ENCODE results near the gene IKZF2. TPM values are rescaled to one million over a fixed set of nuclear protein-coding genes. Genes with fewer than 3 reads are reported as not detected.

Gene IKZF2
- total RNA-seq, 3 donors from 2014 or later: 5.6 to 11.1 (median 8.6) TPM

- TF ChIP-seq CTCF (IDR thresholded peaks at IDR 0.05): no peak
- no peak for ATAC-seq
- no peak for DNase-seq
- Histone ChIP-seq H3K36me3 (ENCODE audit: low read depth) (no peaks in the 10 kb centered on the region), H3K4me3 (no peak overlapping the region), H3K4me1 (ENCODE audit: low read depth) (no peaks in the 10 kb centered on the region), H3K9me3 (no peaks in the 10 kb centered on the region)
- intact Hi-C loops (cut with DNase I, micrococcal nuclease): no loop called here
These were observed 201.6 kb downstream of the IKZF2 start for GRCh38 chr2:212949786-212950185.

Other genes starting within 250 kb of the IKZF2 start
- 10 to 100 TPM; 18.1 to 20.3 (median 18.5) TPM for gene SPAG16, start 132.9 kb upstream of the IKZF2 start, total RNA-seq